ENCODE results near the gene KANSL1. TPM values are rescaled to one million over a fixed set of nuclear protein-coding genes. Genes with fewer than 3 reads are reported as not detected.

KANSL1 gene
- total RNA-seq, 2 experiments from 2014 or later = 80.5 to 82.8 TPM

DNA sequence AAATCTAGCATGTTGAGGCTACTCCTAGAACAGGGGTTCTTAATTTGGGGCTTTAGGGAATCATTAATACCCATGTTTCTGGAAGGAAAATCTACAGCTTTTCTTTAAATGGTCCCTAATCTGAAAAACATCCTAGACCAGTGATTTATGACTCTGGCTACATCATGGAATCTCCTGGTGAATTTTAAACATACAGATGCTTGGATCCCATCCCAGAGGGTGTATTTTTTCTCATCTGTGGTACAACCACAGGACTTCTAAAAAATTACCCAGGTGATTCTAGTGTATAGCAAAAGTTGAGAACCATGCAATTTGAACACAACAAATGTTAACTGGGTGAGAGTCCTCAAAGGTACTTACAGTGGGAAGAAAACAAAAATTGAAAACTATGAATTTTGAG, 41.5 kb downstream of the KANSL1 start:
- peaks cover 72% of the 10 kb centered on the region for H3K4me1 Mint-ChIP-seq (ENCODE audit: low read depth)
- POLR2A ChIA-PET = no interaction called here
- peaks cover 29% of the 10 kb centered on the region for H3K36me3 Mint-ChIP-seq (ENCODE audit: low read depth)
- no peaks in the 10 kb centered on the region for H3K9me3 Mint-ChIP-seq (ENCODE audit: insufficient read depth)
- no peaks in the 10 kb centered on the region for H3K27me3 Mint-ChIP-seq (ENCODE audit: low read depth)
- CTCF ChIA-PET = interaction anchor here (0.6 to 0.9 kb wide), 2 partner anchors 35 to 114 kb away, joined by 3 to 4 read pairs; no protein-coding TSS in a partner anchor
- ATAC-seq (no peak), DNase-seq (no peak)
- H3K27ac Mint-ChIP-seq = no peak overlapping the region
- no peak overlapping the region for H3K4me3 Mint-ChIP-seq

DNA sequence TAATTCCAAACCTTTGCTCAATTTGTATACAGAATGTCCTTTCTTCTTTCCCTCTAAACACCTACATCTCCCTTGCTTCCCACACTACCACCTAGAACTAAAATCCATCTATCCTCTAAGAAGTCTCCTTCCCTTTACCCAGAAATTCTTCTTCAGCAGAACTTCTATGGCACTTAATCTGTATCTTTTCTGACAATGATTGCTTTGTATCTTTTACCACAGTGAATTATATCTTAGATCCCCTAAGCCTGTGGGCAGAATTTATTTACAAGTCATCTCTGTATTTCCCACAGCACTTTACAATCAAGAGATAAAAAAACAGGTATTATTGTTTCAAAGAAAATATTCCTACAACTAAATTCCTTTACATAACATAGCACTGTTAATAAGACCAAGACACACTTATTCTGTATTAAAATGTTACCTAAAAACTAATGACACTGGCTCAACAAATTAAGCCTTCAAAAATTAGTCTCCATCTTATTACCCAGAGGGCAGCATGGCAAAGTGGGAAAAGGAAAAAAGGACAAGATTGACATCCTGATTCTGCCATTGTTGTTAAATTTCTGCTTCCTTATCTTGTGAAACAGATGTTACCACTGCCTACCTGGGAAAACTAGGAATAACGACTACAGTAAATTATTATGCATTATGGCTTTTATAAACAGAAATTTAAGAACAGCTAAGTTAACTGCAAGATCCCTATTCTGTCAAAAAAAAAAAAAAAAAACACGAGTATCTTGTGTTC, 42.8 kb downstream of the KANSL1 start:
- CTCF ChIA-PET = no interaction called here
- no peaks in the 10 kb centered on the region for H3K27me3 Mint-ChIP-seq (ENCODE audit: low read depth)
- POLR2A ChIA-PET = interaction anchor here (0.5 kb wide), 1 partner anchor 13 kb away, joined by 3 read pairs; no protein-coding TSS in a partner anchor
- no peak overlapping the region for H3K27ac Mint-ChIP-seq
- DNase-seq = no peak
- no peak overlapping the region for H3K4me3 Mint-ChIP-seq
- peaks cover 30% of the 10 kb centered on the region for H3K36me3 Mint-ChIP-seq (ENCODE audit: low read depth)
- no peaks in the 10 kb centered on the region for H3K9me3 Mint-ChIP-seq (ENCODE audit: insufficient read depth)
- peaks cover 68% of the 10 kb centered on the region for H3K4me1 Mint-ChIP-seq (ENCODE audit: low read depth)
- no peak for ATAC-seq

DNA sequence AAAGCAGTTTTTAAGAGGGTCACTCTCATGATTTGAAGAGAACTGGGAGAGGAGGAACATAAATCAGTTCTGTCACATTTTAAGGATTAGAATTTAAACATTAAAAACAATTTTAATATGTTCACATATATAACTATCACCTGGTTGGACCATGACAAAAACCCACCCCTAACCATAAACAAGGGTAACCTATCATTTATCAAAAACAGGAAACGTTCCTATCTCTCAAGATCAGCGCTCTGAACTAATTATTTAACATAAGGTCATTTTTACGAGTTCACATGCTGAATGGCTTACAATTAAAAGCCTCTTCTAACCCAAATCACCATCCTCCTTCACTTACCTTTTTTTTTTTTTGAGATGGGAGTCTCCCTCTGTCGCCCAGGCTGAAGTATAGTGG, 45.0 kb downstream of the KANSL1 start:
- POLR2A ChIA-PET = no interaction called here
- Mint-ChIP-seq H3K4me1 (ENCODE audit: low read depth) (peaks cover 66% of the 10 kb centered on the region), H3K27ac (no peak overlapping the region), H3K36me3 (ENCODE audit: low read depth) (peaks cover 33% of the 10 kb centered on the region), H3K9me3 (ENCODE audit: insufficient read depth) (no peaks in the 10 kb centered on the region), H3K4me3 (no peak overlapping the region), H3K27me3 (ENCODE audit: low read depth) (no peaks in the 10 kb centered on the region)
- no peak for DNase-seq
- CTCF ChIA-PET = interaction anchor here (0.7 to 1.3 kb wide), 2 partner anchors 9 to 45 kb away, joined by 3 read pairs; partner anchors contain the start of gene KANSL1
- ATAC-seq = no peak

DNA sequence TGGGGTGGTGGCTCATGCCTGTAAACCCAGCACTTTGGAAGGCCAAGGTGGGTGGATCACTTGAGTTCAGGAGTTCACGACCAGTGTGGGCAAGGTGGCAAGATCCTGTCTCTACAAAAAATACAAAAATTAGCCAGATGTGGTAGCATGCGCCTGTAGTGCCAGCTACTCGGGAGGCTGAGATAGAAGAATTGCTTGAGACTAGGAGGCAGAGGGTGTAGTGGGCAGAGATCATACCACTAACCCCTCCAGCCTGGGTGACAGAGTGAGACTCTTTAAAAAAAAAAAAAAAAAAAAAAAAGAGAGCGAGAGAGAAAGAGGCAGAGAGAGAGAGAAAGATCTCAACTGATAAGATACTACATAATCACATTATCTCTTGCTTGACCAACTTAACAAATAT, 45.9 kb downstream of the KANSL1 start:
- ATAC-seq = peak; percentile 46

DNA sequence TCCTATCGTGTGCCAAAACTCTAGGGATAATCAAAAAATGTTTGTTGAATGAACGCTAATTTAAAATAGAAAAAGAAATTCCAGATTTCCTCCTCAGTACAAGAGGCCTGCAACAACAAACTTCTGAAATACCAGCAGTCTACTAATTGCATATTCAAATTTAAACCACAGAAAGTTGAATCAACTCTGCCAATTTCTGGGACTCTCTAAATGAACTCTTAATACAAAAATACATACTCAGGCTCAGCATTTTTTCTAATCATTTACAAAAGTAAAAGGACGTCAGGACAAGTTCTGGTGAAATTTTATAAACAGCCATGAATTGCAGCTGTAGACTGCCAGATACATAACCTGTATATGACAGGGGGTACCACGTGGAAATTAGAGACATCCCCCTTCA, 49.0 kb downstream of the KANSL1 start:
- ATAC-seq (no peak), DNase-seq (no peak)
- Mint-ChIP-seq H3K27me3 (ENCODE audit: low read depth) (no peaks in the 10 kb centered on the region), H3K36me3 (ENCODE audit: low read depth) (peaks cover 26% of the 10 kb centered on the region), H3K4me3 (no peak overlapping the region), H3K27ac (no peak overlapping the region), H3K4me1 (ENCODE audit: low read depth) (peaks cover 68% of the 10 kb centered on the region), H3K9me3 (ENCODE audit: insufficient read depth) (peaks cover 3% of the 10 kb centered on the region)
- ChIA-PET POLR2A (interaction anchor here (2.3 kb wide), 1 partner anchor 10 kb away, joined by 8 read pairs; no protein-coding TSS in a partner anchor), CTCF (interaction anchor here (1.6 to 2.7 kb wide), 2 partner anchors 43 to 100 kb away, joined by 7 to 11 read pairs; no protein-coding TSS in a partner anchor)

More for the DNA sequence above, 45.9 kb downstream of the KANSL1 start:
- Mint-ChIP-seq H3K36me3 (ENCODE audit: low read depth) (peaks cover 29% of the 10 kb centered on the region), H3K9me3 (ENCODE audit: insufficient read depth) (no peaks in the 10 kb centered on the region), H3K4me3 (no peak overlapping the region), H3K4me1 (ENCODE audit: low read depth) (peaks cover 56% of the 10 kb centered on the region), H3K27ac (peak overlapping the region; percentile 54), H3K27me3 (ENCODE audit: low read depth) (no peaks in the 10 kb centered on the region)
- ChIA-PET CTCF (interaction anchor here (0.7 to 1.3 kb wide), 2 partner anchors 10 to 46 kb away, joined by 3 read pairs; partner anchors contain the start of gene KANSL1), POLR2A (no interaction called here)
- DNase-seq = no peak

DNA sequence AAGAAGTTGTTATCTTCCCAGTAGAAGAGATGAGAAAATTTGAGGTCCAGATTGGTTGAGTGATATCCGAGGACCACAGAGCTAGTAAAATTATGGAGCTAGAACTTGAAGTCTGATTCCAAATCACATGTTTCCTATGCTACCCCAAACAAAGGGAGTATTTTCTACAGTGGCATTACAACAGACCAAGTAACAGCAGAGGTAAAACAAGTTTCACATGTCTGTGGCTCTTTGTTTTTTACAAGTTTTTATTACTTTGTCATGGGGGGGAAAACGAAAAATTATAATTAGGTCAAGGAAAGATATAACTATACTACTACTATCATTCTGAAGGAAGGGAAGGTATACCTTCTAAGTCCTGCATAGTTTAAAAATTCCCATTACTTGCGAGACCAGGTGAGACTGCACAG, 49.4 kb downstream of the KANSL1 start:
- ATAC-seq (no peak), DNase-seq (no peak)
- Mint-ChIP-seq H3K27me3 (ENCODE audit: low read depth) (no peaks in the 10 kb centered on the region), H3K9me3 (ENCODE audit: insufficient read depth) (peaks cover 3% of the 10 kb centered on the region), H3K36me3 (ENCODE audit: low read depth) (peaks cover 26% of the 10 kb centered on the region), H3K4me1 (ENCODE audit: low read depth) (peaks cover 69% of the 10 kb centered on the region), H3K27ac (no peak overlapping the region), H3K4me3 (no peak overlapping the region)
- POLR2A ChIA-PET = no interaction called here
- CTCF ChIA-PET = interaction anchor here (2.7 kb wide), 1 partner anchor 99 kb away, joined by 11 read pairs; no protein-coding TSS in a partner anchor

- POLR2A ChIA-PET = interaction anchor here (0.7 kb wide), 1 partner anchor 23 kb away, joined by 3 read pairs; no protein-coding TSS in a partner anchor
- ATAC-seq (no peak), DNase-seq (no peak)
- no peak overlapping the region for H3K27ac Mint-ChIP-seq
- no peak overlapping the region for H3K4me3 Mint-ChIP-seq
- no peaks in the 10 kb centered on the region for H3K27me3 Mint-ChIP-seq (ENCODE audit: low read depth)
- H3K9me3 Mint-ChIP-seq (ENCODE audit: insufficient read depth) = peaks cover 3% of the 10 kb centered on the region
- H3K36me3 Mint-ChIP-seq (ENCODE audit: low read depth) = peaks cover 19% of the 10 kb centered on the region
- CTCF ChIA-PET = interaction anchor here (0.7 to 1.0 kb wide), 2 partner anchors 22 to 71 kb away, joined by 3 read pairs; no protein-coding TSS in a partner anchor
- H3K4me1 Mint-ChIP-seq (ENCODE audit: low read depth) = peaks cover 75% of the 10 kb centered on the region
Measured at GRCh38 chr17:46141645-46142044, 51.6 kb downstream of the KANSL1 start.

DNA sequence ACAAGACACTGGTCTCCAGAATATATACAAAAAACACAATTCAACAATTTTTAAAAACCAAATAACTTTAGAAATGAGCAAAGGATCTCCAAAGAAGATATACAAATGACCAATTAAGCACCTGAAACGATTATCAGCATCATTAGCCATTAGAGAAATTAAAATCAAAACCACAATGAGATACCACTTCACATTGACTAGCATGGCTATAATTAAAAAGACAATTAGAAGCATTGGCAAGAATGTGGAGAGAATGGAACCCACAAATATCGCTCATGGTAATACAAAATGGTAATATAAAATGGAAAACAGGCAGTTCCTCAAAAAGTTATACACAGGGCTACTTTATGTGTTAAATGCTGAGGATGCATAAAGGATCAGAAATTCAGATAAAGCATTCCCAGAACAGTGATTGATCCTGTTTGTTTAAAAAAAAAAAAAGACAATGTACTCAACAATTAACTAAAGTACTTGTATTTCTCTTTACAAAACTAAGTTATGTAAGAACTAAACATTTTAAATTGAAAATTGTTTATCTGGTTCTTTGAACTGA, 52.5 kb downstream of the KANSL1 start:
- ChIA-PET CTCF (no interaction called here), POLR2A (no interaction called here)
- DNase-seq = no peak
- no peak overlapping the region for H3K4me3 Mint-ChIP-seq
- no peak overlapping the region for H3K27ac Mint-ChIP-seq
- H3K4me1 Mint-ChIP-seq (ENCODE audit: low read depth) = peaks cover 78% of the 10 kb centered on the region
- peaks cover 13% of the 10 kb centered on the region for H3K36me3 Mint-ChIP-seq (ENCODE audit: low read depth)
- ATAC-seq = no peak
- peaks cover 3% of the 10 kb centered on the region for H3K9me3 Mint-ChIP-seq (ENCODE audit: insufficient read depth)
- no peaks in the 10 kb centered on the region for H3K27me3 Mint-ChIP-seq (ENCODE audit: low read depth)

DNA sequence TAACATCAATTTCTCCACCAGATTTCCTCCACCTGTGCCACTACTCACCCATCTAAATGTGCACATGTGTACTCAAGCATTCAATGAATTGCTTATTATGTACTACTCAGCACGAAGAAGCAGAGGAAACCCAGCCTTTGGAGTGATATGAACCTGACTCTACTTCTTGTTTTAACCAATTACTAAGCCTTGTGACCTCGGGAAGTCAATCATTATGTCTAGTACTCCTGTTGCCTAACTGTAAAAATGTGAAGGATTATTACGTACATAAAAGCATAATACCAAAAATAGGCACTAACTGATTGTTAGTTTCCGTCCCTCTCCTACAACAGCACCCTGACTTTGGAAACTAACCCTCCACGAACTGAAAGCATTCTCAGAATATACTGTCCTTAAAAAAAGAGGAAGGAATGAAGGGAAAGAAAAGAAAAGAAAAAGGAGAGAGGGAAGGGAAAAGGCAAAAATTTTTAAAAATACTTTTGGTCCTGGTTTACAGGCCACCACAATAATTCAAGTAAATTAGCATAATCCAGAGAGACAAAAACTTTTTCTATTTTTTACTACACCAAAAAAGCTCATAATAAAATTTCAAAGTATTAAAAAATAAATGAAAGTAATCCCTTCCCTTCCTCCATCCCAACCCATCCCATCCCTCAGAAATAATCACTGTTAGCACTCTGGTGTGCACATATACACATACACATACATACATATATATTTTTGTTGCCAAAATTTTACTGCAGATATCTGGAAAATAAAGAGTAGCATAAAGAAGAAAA, 53.6 kb downstream of the KANSL1 start:
- no peak overlapping the region for H3K4me3 Mint-ChIP-seq
- ATAC-seq = no peak

DNA sequence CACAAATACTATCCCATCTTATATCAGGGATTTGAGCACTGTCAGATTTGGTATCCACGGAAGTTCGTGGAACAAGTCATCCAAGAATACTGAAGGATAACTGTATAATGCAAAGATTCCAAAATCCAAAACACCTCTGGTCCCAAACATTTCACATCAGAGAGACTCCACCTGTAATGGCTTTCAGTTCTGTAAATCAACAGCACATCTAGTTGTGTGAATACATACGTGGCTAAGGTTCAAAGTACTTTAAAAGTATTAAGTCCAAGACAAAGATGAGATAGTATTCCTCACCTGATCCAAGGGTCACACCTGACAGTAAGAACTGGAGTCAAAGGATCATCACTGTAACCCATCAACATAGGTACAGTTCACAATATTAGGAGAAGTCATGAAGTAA, 54.8 kb downstream of the KANSL1 start:
- DNase-seq (no peak), ATAC-seq (no peak)
- no peaks in the 10 kb centered on the region for H3K27me3 Mint-ChIP-seq (ENCODE audit: low read depth)
- H3K9me3 Mint-ChIP-seq (ENCODE audit: insufficient read depth) = peaks cover 3% of the 10 kb centered on the region
- peaks cover 70% of the 10 kb centered on the region for H3K4me1 Mint-ChIP-seq (ENCODE audit: low read depth)
- no peak overlapping the region for H3K27ac Mint-ChIP-seq
- ChIA-PET POLR2A (interaction anchor here (0.6 kb wide), 1 partner anchor 51 kb away, joined by 3 read pairs; no protein-coding TSS in a partner anchor), CTCF (no interaction called here)
- H3K4me3 Mint-ChIP-seq = no peak overlapping the region
- peaks cover 20% of the 10 kb centered on the region for H3K36me3 Mint-ChIP-seq (ENCODE audit: low read depth)

More for the DNA sequence above, 53.6 kb downstream of the KANSL1 start:
- H3K27ac Mint-ChIP-seq = no peak overlapping the region
- POLR2A ChIA-PET = no interaction called here
- no peaks in the 10 kb centered on the region for H3K27me3 Mint-ChIP-seq (ENCODE audit: low read depth)
- H3K36me3 Mint-ChIP-seq (ENCODE audit: low read depth) = peaks cover 19% of the 10 kb centered on the region
- DNase-seq = no peak
- peaks cover 76% of the 10 kb centered on the region for H3K4me1 Mint-ChIP-seq (ENCODE audit: low read depth)
- CTCF ChIA-PET = no interaction called here
- peaks cover 3% of the 10 kb centered on the region for H3K9me3 Mint-ChIP-seq (ENCODE audit: insufficient read depth)

- Mint-ChIP-seq H3K9me3 (ENCODE audit: insufficient read depth) (peaks cover 3% of the 10 kb centered on the region), H3K36me3 (ENCODE audit: low read depth) (peaks cover 31% of the 10 kb centered on the region), H3K27ac (no peak overlapping the region), H3K27me3 (ENCODE audit: low read depth) (no peaks in the 10 kb centered on the region), H3K4me3 (no peak overlapping the region), H3K4me1 (ENCODE audit: low read depth) (peaks cover 71% of the 10 kb centered on the region)
- ChIA-PET CTCF (interaction anchor here (1.2 to 1.7 kb wide), 3 partner anchors 9 to 74 kb away, joined by 3 to 5 read pairs (median 4); no protein-coding TSS in a partner anchor), POLR2A (no interaction called here)
- ATAC-seq = no peak
- no peak for DNase-seq
Measured at GRCh38 chr17:46136820-46137219, 56.4 kb downstream of the KANSL1 start.

Data from activated CD8-positive, alpha-beta T cell treated with anti-CD3 and anti-CD28 coated beads, Interleukin-2, amount 10 ng/mL, durations not matched to agents 7 days and 5 days (primary cell).